Esophagus mucosa (tissue), 1 donor: ENCODE data around the gene MBP. TPM values are rescaled to one million over a fixed set of nuclear protein-coding genes. Genes with fewer than 3 reads are reported as not detected.
A peak's percentile ranks its signal among the peaks of the same experiment; 100 is the strongest.

Experiments used
- ATAC-seq: fragments of 200-7000 bp; cut with Tn5 transposase; one replicate; pipeline ENCODE4 v1.9.1; 2020
- total RNA-seq: library from RNA; stranded (reverse); gene quantifications from one replicate; pipeline ENCODE4 v1.2.4, GENCODE V29; 2023
- donor health status: DM: yes; HTN: yes; CAD: no.

MBP gene
- total RNA-seq, 1 donor from 2014 or later = 25.5 TPM

DNA sequence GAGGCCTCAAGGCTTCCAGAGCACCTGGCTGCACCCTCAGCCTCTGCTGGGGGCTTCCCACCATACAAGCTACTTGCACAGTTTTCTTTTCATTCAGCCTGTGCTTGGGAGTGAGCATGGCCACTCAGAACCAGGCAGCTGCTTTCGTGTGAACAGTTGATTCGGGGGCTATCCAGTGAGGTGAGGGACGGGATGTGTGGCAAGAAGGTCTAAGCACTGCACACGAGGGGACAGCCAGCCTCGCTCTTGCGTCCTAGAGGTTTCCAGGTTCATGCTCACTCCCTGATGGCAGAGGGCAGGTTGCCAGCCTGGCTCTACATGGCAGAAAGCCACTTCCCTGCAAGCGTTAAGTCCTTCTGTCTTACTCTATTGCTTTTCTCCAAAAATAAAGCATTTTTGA, 146.2 kb downstream of the MBP start:
- no peak for ATAC-seq

DNA sequence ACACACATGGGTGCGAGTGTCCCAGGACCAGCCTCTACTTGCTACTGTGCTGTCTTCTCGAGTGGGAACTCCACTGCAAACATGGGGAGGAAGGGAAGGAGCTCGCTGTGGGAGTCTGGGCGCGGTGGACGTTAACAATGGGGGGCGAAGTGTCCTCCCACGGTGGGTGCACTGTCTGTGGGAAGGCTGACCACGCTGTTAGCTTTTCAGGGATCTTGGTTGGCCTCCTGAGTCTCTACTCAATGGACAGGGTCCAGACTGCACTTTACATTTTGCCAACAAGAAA, 146.7 kb downstream of the MBP start:
- no peak for ATAC-seq

DNA sequence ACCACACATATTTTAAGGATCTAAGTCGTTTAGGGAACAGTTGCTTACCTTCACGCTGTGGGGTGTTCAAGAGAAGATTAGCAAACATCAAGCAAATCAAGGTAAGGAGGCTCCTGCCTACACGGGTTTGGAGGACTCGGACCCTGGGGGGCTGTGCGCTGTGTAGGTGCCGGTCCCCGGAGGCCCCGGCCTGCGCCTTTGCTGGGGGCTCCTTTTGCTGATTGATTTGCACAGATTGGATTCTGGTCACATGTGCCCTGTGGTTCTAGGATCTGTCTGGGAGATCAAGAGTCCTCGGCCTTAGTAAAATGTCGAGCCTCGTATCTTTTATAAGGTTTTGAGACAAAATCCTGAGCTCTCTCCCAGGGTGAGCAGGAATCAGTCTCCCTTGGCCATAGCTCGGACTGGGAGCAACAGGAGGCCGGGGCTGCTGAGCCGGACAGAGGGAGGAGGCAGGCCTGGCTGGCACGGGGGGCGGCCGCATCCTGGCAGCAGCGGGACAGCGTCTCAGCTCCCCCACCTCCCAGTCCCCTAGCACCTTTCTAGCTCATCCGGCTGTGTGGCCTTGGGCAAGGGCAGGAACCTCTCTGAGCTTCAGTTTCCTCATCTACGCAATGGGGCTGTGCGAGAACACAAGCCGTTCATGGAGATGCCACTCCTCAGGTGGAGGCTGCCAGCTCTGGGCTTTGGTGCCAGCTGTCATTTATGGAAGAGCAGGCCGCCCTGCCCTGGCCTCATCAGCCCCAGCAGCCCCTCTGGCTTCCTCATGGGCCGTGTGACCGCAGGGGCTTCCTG, 147.2 kb downstream of the MBP start:
- ATAC-seq = no peak

DNA sequence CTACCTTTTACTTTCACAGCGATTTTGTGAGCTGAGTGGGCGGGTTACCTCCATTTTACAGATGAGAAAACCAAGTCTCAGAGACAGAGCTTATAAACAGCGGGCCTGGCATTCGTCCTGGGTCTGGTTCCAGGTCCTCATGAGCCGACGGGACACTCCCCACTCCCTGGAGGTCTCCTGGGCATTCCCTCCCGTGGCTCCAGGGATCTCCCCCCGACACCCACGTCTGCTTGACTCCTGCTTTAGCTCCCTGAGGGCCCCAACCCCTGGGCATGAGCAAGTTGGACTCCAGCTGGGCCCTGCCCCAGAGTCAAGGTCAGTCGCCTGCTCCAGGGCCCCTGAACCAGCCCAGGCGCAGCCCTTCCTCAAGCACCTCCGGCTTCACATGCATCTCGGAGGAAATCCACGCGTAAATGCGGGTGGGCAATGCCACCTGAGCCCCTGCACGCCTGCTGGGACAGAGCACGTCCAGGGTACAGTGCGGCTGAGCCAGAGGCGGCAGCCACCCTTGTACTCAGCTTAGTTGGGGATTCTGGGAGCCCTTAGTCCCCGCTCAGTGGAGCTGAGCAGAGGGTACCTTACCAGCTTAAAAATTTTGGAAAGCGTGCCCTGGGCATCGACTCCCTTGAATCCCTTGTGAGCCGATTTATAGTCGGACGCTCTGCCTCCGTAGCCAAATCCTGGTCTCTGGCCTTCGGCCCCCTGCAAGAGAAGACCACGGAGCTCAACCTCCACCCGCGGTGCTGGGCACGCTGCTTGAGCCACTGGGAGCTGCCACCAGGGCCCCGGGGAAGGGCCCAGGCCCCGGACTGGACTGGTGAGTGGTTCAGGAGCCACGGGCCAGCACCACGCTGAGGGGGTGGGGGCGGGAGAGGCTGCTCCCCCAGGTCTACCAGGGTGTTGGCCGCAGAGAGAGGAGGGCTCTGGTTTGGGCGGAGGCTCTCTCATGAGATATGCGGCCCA, 148.1 kb downstream of the MBP start:
- no peak for ATAC-seq

DNA sequence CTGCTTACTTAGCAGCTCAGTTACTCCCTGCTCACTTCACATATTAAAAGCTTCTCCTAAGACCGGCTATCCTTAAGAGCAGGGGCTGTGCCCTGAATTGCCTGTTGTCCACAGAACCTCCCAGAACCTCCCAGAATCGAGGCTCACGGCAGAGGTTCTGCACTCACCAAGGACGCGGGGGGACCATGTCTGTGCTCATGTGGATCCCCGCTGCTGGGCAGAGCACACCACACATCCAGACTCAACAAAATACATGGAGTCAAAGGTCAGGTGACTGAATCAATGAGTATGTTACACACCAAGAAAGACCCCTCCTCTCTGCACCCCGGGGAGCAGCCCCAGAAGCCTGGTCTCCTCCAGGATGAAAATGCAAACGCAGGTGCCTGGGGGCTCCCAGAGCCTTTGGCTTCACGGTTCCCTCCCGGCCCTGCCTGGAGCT, 149.0 kb downstream of the MBP start:
- ATAC-seq = no peak

DNA sequence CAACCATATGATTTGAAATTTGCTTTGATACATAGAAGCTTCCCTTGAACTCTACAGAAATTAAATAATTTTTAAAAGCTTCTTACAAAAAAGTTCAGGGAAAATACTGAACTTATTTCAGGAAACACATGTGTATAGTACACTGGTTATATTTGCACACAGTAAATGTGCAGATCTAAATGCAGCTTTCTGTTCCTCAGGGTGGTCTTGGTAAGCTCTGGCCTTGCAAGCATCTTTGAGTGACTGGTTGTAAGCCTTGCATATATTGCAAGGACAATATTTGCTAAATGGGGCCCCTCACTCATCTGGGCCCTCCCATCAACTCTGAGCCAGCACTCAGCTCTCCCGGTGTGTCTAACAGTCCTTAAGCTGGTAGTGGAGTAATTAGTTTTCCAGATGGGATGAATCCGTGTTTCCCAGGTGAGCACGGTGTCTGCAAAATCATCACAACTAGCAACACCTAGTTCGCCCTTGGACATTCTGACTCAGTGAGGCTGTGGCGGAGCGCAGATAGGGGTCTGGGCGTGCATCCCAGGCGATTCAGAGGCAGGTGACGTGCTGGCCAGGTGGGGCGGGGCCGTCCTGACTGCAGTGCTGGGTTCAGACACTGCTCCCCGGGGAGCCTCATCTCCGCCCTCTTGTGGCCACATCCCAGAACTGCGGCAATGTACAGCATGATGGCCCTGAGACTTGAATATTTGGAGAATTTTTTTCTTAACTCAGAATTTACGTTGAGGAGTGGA, 149.6 kb downstream of the MBP start:
- ATAC-seq = peak; percentile 95

DNA sequence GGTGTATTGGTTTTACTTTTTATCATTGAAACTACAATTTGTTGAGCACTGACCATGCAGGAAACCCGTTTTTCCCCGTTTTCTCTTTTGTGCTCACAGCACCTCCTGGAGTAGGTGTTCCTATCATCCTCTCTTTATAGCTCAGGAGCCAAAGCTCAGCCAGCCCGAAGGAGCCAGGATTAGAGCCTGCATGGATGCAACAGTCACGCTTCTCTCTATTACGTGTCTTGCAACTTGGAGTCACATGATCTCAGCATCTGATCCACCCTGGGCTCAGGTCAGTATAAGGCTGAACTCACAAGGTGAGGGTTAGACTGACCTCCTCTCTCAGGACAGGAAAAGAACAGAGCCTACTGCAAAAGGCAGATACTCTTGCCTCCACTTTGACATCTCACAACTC, 150.5 kb downstream of the MBP start:
- ATAC-seq = no peak

DNA sequence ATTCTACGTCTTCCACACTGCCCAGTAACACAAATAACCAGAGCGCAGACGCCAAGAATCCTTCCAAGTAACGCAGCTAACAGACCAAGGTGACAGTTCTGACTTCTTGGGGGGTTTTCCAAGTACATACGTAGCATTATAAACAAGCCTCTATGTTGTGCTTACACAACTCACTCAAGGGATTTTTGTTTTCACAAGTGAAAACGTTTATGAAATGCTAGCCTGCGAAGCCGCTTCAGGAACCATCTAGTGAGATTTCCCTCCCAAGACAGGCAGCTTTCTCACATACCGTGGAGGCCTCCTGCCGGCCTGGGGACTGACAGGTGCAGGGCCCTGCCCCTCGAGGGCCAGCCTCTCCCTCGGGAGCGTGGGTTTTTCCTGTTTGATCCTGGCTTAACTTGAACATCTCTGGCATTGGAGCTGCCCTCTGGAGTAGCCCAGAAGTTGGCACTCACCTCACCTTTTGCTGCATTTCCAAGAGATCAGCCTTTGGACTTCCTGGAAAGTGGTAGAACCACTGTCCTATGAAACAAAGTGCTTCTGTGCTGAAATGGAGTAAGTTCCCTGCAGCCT, 151.1 kb downstream of the MBP start:
- ATAC-seq = no peak

DNA sequence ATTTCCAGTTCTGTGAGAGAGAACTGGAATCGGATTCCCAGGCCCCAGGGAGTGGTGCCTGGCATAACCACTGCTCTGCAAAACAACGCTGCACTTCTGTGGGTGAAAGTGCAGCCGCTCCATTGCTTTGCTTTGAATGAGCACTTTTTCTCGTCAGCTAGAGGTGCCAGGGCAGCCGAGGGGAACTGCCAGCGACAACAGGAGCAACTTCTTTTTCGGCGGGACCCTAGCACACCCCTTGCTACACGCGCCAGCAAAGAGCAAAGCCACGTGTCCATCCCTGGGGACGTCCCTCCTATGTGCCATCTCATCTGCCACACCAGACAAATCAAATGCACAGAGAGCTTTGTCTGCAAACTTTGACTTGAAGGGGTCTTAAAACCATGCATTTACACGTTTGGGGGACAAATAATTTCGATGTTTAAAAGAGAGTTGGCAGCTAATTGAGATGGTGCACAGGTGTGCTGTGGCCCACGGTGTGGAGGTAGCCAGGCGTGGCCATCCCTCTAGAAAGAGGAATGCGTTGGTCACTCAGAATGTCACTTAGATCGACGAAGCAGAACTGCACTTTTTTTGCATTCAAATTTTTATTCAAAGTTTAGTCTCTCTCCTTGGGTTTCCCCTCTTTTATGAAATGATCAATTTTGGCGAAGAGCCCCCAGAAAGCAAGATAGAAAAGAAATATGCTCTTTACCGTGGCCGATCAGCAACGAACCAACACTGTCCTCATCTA, 151.8 kb downstream of the MBP start:
- ATAC-seq = no peak

DNA sequence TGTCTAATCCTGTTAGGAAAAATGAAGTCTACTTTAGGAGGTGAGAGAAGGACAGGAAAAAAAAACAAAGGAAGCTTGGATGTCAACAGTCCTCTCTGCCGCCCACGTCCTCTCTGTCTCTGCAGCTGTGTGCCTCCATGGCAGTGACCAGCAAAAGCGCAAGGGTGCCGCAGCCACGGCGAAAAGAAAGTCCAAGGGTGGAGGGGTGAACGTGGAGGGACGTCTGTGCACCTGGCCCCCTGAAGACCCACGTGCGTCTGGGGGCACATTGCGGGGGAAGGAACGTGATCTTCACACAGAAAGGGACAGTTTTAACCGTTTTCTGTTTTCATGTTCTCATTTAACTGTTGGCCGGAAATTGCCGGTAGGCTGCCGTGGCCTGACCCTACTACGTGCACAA, 152.7 kb downstream of the MBP start:
- no peak for ATAC-seq

DNA sequence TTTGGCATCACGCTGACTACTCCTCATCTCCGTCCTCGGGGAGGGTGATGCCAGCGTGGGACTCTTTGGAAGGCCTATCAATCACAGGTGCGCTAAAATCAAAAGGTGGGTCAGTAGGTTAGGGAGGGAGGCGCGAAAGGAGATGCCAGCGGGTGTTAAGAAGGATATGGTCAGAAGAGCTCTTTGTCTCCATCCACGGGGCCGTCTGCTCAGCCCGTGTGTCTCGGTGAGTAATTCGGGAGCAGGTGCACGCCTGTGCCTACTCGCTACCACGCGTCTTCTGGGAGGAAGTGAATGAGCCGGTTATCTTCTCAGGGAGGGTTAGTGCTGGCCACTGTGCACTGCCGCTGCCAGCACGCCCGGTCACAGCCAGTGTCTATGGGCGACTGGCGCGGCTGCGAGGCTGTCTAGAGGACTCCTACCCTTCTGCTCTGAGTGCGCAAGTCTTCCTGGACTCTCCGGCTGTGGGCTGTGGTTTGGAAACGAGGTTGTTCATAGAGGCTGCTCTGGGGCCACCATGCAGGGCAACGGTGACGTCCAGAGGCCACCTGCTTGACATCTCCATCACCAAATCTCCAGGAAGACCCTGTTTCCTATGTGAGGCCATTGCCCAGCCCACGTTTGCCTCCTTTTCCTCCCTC, 153.4 kb downstream of the MBP start:
- no peak for ATAC-seq

DNA sequence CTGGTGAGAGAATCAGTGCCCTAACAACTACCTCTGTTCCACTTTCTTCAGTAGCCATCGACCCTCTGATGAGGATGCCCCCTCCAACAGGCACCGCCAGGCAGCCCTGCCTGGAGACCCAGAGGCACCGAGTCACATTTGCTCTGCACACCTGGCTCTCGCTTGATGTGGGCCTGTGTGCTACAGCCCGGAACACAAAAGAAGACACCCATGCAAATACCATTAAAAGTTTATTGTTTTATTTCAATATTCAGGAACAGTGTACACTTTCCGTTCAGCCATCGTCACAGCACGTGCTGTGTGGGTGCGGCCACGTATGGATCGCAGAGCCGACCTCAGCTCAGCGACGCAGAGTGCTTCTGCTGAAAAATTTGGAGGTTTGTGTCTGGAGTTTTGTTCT, 154.0 kb downstream of the MBP start:
- ATAC-seq = no peak

DNA sequence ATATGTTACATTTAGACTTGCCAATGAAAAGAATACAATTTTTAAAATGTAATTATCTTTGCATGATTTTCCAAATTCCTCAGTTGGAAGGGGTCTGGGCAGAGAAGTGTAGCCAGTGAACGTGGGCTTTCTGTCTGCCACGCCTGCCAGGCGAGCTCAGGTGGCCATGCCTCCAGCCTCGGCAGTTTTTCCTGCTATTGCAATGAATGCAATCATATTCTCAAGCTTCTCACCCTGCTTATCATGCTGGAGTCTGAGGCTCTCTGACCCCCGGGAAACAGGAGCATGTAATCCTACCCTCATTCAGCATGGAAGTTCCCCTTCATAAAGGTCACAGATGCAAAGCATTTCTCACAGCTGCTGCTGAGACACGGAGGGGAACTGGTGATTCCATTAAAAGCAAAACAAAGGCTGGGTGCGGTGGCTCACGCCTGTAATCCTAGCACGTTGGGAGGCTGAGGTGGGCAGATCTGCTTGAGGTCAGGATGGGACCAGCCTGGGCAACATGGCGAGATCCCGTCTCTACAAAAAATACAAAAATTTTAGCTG, 154.8 kb downstream of the MBP start:
- no peak for ATAC-seq

DNA sequence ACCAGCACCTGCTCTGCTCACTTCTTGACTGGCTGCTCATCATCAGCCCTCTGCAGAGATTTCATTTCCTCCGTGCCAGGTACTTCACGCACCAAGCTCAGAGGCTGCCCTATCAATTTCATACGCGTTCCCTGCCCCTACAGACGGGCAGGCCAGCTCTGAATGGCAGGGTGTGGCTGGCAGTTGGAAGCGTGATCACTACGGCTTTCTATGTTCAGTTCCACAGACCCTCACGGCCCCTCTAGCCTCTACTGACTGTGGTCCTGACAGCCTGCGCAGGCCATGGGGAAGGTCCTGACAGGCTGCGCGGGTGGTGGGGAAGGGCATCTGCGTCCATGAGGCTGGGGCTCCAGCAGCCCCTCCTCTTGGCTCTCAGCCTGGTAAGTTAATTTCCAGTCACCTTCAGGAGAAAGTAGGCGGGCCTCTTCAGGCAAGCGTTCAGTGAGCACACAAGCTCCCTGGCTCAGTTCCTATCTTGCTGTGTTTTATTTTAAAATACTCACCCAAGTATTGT, 155.4 kb downstream of the MBP start:
- no peak for ATAC-seq

DNA sequence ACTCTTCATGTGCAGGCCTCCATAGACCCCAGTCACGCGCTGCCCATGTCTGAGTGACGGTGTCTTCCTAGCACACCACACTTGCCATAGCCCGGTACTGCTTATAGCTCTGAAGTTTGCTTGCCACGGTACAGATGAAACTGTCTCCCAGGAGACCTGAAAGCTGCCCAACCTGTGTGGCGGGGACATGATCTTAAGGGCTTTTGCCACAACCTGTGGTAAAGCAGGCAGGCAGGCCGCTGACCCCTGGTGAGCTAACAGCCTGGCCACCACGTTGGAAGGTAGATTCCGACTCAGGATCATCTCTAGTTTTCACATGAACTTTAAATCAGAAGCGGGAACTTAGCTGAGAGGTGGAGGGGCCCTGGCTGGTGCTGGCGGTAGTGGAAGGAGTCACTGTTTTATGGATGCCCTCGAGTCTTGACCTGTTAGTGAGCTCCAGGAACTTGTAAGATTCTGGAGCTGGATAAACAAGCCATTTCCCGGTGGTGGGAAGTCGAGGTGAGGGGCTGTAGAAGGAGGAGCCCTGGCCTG, 156.9 kb downstream of the MBP start:
- no peak for ATAC-seq

DNA sequence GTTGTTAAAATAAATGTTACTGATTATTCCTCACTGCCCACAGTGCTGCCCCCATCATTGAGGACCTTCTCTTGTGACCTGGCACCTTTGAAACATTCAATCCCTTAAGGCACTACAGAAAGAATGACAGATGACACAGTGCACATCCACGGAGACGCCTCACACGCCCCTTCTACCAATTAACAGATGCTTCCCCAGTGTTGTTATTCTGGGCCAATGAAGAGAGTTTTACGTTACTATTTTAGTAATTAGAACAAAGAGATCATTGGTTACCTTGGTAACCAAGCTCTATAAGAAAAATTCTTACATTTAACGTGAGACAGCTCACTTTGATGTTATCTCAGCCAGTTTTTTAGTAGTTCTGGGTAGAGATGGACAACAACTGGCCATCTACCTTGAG, 158.2 kb downstream of the MBP start:
- no peak for ATAC-seq

DNA sequence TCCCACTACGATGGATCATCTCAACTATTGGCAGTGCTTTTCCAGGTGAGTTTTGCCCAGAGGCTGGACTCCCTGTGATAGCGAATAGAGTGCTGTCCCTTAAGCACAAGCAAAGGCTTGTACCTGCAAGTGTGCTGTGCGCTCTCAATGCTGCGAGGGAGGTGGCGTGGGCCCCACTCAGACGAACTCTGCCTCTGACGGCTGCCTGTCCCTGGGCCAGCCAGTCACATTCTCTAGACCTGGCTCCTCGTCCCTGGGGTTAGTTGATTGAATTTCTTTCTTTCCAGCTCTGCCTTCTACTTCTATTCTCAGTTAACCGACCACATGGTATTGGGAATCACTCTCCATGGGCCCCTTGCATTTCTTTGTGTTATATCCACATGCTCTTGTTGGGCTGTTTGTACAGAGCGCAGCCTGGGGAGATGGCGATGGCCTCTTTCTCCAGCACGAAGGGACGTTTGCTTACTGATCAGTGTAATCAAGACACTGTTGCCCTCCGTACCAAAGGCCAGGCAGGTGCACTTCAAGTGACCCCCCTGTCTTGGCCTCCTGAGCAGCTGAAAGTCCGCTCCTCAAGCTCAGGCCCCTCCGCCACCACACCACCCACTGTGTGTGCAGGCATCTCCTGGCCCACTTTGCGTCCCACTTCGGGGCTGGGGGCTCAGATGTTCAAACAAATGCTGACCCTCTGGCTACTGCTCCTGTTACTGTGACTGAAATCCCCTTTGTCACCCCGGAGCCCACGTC, 158.9 kb downstream of the MBP start:
- ATAC-seq = peak; percentile 40

DNA sequence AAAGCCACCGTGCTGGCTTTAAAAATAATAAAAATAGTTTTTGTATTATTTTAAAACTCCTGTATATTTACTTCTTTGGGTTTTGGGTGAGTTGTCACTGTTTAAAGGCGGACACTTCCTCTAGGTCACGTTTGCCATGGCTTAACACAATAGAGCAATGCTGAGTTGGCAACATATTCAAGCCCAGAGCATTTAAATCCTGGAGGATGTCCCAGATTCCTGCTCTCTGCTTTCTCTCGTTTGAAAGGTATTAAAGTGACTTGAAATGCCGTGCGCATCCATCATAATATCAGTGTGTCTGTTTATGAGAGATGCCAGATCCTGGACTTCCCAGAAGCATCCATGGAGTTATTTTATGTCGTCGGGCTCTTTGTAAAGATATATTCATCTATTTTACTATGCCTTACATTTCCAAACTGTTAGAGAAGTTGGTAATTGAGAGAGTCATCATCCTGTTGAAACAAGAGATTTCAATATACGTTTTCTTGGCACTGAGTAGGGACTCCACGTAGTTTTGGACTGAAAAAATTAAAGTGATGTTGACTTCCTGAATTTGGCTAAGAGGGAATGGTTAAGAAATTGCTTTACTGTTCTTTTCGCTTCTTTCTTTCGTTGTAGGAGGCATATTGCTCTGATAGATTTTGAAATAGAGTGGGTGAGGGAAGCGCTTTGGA, 159.6 kb downstream of the MBP start:
- ATAC-seq = peak; percentile 37

DNA sequence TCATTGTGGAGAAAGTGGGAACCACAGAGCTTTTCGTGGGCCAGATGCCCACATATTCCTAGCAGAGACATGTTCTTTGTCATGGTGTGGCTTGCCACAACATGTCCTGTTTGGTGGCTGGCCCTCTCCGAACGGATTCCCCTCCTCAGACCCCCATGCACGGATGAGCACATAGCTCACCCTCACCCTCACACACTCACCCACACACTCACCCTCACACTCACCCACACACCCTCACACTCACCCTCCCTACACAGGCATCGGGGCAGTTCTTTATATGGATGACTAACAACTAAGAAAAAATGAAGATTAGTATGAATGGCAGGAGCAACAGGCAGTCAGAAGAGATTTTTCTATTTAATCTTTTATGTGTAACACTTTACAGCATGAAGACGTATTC, 160.3 kb downstream of the MBP start:
- peak; percentile 53 for ATAC-seq
